Measurements from ENCODE around the gene PROB1.
"Not testable (repeated sequence)": the region's sequence is repeated elsewhere in the genome, so short reads cannot be mapped to it uniquely, and the experiment has no call there.

The PROB1 gene

DNA sequence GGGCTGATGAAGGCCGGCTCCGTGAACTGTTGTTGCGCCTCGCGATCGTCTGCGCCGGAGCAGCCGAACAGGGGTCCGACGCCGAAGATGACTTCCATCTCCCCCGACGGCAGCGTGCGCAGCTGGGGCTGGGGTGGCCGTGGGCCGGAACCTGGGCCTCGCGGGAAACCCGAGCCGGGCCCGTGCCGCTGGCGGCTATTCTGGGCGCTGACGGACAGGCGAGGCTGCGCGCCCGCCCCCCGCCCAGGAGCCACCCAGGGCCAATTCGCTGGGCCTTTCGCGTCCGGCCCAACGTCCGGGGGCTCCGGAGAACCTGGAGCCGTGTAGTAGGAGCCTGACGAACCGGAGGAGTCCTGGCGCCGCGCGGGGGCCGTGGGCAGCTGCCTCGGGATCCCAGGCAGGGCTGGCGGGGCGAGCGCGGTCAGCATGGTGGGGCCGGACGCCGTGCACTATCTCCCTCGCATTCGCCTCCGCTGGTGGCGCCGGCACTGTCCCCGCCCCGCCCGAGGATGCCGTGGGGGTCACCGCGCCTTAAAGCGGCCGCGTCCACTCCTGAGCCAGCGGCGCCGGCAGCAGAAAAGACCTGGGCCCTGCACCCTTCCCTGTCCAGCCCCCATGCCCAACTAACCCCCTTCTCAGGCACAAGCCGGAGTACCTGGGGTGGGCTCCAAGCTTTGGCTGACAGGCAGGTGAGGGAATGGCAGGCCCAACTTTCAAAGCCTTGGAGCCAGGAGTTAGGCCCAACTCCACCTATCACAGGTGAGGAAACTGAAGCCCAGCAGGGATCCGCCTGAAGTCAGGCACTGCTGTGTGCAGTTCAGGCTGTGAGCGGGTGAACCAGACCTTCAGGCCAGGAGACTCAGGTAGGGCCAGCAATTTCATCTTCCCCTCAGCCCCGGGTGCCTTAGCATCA, at the start of gene PROB1:
TSS of gene PROB1 (minus strand) at position 451 of the 913 bp plus-strand sequence. CDS start at position 428, 23 bp downstream.
- DNase-seq, result no peak

GRCh38 chr5:139443831-139444453, 49.0 kb upstream of the PROB1 start:
- no peak for DNase-seq

- not testable (repeated sequence) for DNase-seq
Measured at GRCh38 chr5:139440416-139440815, 45.5 kb upstream of the PROB1 start.

GRCh38 chr5:139439013-139439903, 44.4 kb upstream of the PROB1 start, which contains the start of gene DNAJC18:
Gene DNAJC18 (minus strand): TSS chr5:139439525. CDS start chr5:139439445, 80 bp downstream.
- DNase-seq, result peak; percentile 96

GRCh38 chr5:139438707-139439012, 43.8 kb upstream of the PROB1 start:
- no peak for DNase-seq

GRCh38 chr5:139435676-139436075, 40.8 kb upstream of the PROB1 start:
- DNase-seq, result no peak

DNA sequence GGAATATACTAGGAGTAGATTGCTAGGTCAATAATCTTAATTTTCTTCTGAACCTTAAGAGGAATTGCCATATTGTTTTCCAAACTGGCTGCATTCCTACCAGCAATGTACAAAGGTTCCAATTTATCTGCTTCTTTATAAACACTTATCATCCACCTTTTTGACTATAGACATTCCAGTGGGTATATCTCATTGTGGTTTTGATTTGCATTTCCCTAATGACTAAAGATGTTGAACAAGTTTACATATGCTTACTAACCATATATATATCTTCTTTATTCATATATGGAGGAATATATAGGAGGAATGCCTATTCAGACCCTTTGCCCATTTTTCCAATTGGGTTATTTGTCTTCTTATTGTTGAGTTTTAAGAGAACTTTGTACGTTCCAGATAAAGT, 36.8 kb upstream of the PROB1 start:
- no peak for DNase-seq

- DNase-seq, result no peak
Measured at GRCh38 chr5:139430015-139430414, 35.1 kb upstream of the PROB1 start.

GRCh38 chr5:139426203-139426885, 31.4 kb upstream of the PROB1 start:
- no peak for DNase-seq

DNA sequence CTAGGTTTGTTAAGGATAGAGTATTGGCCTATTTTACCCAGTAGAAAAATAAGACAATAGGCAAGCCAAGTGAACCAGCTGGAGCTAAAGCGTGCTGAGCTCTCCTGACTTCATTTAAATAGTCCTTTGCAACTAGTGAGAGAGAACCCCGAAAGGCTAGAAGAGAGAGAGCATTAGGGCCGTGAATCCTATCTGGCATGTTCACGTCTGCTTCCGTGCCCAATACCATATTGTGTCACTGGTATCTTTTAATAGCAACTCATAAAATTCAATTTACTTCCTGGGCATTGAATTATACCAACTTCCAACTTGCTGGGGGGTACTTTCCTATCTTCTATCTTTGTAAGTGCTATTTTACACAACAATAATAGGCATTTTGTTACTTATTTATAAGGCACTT, 30.6 kb upstream of the PROB1 start:
- DNase-seq, result no peak

DNA sequence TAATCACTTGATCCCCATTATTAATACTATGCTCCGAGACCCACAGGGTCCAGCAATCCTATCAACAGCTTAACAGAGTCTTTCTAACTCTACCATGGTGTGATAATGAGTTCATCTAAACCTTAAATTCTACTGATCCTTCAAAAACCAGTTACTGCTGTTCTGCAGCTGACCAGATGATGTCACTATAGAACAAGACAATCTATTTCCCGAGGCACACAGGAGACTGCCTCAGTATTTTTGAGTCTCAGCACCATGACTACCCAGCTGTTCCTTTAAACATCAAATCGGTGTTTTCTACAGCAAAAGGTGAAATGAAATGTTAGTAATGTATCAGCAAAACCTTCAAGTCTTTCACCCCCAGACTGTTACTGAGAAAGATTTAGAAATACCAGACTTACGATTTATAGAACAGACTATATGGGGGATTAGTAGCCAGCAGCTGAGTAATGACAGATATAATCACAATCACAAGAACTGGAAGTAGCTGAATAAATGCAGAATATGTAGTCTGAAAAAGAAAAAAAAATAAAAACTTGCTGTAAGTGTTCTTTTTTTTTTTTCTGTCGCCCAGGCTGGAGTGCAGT, 27.5 kb upstream of the PROB1 start:
- no peak for DNase-seq

DNA sequence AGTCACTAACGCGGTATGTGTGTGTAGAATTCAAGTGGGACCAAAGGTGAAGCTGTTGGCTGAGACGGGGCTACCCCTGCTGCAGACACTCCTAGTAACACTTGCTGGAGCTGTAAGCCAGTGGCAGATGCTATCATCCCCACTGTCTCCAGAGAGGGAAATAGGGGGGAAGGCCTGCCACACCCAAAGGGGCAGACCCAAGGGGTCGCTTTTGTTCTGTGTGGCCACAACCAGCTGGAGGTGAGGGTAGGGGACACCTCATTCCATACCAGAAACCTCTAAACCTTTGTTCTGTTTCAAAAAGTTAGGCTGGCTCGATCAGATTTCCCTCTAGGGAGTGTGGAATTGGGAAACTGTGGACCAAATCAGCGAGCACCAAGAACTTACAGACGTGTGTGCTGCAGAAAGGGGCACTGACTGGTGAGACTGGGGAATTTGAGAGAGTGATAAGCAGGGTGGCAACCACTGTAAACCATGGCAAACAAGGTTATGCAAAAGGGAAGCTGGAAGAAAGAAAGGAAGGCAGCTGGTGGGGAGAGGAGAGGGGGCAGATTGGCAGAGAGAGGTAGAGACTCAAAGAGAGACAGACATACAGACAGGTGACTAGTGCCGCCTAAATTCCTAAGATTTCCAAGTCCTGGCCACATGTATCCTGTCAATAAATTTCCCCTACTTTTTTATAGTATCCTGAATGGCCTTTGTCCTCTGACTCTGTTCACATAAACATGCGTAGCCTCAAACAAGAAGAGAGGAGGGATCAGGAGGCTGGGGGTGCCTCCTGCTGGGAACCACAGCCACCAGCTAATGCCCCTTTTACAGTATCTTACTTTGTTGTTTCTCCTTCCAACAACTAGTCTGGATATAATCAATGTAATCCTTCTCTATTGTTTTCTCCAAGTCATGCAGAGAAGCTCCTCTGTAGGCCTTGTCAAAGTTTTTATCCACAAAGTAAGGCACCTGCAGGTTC, 24.6 kb upstream of the PROB1 start:
- DNase-seq, result no peak

DNA sequence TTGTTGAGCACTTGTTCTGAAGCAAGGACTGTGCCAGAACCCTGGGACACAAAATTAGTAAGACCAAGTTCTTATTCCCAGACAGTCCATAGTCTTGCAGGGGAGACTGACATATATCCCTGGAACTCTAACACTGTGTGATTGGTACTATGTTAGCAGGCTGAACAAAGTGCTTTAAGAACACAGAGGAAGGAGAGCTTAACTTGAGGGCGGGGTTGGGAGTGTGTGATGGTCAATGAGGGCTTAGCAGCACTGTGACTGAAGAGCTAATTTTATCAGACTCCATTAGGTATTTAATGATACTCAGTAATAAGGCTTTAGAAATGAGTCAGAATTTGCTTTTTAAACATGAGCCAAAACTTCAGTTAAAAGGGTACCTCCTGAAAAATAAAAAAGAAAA, 23.9 kb upstream of the PROB1 start:
- no peak for DNase-seq

- no peak for DNase-seq
Measured at GRCh38 chr5:139417214-139417613, 22.3 kb upstream of the PROB1 start.

DNA sequence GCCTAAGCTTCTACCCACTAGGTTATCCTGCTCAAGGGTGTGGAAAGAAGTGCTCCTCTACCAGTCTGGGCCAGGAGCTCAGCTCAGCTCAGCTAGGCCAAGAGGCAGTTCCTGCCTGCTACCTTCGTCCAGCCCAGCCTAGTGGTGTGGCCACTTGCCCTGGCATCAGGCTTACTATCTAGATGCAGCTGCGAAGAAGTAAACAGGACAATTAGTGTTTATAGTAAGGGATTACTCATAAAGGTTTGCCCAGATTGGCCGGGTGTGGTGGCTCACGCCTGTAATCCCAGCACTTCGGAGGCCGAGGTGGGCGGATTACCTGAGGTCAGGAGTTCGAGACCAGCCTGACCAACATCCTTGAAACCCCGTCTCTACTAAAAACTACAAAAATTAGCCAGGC, 21.7 kb upstream of the PROB1 start:
- DNase-seq, result no peak

DNA sequence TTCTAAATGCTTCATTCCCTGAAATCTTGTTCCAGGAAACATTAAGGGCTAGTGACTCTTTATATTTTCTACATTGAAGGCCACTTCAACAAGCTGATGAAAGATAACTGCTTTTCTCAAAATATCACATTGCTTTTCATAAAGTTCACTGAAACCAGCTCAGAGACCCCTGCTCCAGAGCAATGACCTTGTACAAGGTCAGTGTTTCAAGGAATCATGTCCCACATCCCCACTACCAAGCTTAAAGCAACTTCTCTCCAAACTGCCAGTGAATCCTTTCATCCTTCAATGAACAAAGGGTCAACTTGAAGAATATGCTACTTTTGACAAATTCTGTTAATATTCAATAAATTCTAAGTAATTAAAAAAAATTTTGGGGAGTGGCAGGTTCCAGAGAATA, 21.0 kb upstream of the PROB1 start:
- no peak for DNase-seq

DNA sequence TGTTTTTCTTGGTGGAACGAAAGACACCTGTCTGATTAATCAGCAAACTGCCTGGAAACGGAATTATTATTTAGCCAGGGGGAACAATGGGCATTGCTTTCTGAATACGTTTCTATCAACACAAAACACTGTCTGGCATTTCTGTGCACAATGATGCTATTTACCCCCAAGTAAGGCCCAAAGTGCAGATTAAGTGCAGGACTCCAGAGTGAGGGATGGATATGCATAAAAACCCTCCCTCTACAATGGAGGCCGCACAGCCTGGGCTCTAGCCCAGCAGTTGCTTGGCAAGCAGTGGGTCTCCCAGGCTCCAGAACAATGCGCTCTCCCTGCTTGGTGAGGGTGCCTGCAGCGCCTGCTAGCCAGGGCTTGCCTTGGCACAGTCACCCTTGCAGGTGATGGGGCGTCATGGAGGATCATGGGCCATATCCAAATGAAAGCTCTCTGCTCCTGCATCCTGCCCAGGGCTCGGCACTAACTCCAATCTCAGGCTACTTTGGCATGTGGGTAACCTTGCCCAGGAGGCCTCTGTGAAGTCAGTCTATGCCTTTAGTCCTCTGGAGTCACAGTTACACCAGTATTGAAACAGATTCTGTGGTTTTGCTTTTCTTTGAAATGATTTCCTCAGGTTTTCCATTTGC, 20.4 kb upstream of the PROB1 start:
- DNase-seq, result no peak

GRCh38 chr5:139414581-139415130, 19.8 kb upstream of the PROB1 start:
- DNase-seq, result peak; percentile 57

DNA sequence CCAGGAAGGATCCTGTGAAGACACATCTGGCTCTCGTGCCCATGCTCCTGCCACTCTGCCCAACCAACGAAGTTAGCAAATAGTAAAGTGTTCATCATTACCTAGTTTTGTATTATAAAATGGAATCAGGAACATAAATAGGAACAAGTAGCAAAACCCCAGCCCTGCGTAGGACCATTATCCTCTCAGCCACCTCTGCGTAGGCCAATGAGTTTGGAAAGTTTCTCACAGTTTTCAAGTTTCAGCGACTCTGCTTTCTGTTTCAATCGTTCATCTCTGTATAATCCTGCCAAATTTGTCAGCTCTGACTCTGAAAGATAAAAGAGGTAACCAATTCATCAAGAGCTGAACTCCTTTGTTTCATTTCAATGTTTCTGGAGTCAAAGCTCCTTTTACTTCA, 19.1 kb upstream of the PROB1 start:
- DNase-seq, result no peak

DNA sequence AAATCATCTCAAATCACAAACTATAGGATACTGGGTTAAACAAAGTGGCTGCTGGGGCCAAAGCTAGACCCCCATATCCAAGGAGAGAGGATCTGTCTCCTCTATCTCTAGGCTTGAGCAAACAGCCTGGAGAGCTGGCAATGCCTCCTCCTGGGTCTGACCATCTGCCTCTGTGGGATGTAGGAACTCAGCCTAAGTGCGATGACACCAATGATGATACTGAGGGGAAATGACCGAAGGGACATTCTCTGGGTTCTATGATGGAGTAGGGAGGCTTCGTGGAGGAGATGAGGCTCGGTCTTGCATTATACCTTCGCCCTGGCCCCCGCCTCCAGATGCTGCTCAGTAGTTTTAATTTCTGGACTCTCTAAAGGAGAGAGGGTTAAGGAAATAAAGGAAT, 18.2 kb upstream of the PROB1 start:
- no peak for DNase-seq

Measured in left hindlimb (tissue), 1 donor.